Measurements from ENCODE around the gene CLASRP. TPM values are rescaled to one million over a fixed set of nuclear protein-coding genes. Genes with fewer than 3 reads are reported as not detected.

CLASRP gene
- total and polyA plus RNA-seq, 2 of the 8 experiments (the other 6 are each of a cell fraction or from before 2014, with no cell fraction given) = 22.3 to 71.7 TPM

DNA sequence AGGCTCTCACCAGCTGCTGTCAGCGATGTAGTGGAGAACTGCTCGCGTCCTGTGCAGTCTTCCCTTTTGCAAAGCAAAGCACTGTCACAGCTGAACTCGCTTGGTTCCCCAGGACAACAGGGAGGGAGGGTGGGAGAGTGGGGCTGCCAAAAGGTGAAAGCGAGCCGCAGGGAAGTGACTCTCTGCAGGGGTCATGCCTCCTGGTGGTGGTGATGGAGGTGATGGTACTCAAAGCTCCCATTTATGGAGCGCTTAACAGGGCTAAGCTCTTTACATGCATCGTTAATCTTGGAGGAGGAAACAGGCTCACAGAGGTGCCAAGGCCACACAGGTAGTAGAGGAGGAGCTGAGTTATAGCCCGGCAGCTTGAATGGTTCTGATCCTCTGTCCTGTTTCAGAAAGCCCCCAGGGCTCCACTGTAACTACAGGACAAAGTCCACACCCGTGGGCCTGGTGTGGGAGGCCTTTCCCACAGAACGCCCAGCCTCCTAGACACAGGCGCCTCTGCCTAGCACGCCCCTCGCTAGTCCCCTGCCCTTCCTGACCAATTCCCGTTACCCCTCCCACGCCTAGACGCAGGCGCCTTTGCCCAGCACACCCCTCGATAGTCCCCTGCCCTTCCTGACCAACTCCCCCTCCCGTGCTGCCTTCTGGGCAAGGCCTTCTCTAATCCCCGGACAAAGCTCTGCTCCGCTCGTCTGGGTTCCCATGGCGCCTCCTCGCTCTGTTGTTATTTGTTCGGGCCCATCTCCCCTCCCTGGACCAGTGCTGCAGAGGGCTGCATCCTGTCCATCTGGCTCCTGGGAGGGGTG, 64.9 kb downstream of the CLASRP start (continued):
- TF ChIP-seq, protein P1, sequence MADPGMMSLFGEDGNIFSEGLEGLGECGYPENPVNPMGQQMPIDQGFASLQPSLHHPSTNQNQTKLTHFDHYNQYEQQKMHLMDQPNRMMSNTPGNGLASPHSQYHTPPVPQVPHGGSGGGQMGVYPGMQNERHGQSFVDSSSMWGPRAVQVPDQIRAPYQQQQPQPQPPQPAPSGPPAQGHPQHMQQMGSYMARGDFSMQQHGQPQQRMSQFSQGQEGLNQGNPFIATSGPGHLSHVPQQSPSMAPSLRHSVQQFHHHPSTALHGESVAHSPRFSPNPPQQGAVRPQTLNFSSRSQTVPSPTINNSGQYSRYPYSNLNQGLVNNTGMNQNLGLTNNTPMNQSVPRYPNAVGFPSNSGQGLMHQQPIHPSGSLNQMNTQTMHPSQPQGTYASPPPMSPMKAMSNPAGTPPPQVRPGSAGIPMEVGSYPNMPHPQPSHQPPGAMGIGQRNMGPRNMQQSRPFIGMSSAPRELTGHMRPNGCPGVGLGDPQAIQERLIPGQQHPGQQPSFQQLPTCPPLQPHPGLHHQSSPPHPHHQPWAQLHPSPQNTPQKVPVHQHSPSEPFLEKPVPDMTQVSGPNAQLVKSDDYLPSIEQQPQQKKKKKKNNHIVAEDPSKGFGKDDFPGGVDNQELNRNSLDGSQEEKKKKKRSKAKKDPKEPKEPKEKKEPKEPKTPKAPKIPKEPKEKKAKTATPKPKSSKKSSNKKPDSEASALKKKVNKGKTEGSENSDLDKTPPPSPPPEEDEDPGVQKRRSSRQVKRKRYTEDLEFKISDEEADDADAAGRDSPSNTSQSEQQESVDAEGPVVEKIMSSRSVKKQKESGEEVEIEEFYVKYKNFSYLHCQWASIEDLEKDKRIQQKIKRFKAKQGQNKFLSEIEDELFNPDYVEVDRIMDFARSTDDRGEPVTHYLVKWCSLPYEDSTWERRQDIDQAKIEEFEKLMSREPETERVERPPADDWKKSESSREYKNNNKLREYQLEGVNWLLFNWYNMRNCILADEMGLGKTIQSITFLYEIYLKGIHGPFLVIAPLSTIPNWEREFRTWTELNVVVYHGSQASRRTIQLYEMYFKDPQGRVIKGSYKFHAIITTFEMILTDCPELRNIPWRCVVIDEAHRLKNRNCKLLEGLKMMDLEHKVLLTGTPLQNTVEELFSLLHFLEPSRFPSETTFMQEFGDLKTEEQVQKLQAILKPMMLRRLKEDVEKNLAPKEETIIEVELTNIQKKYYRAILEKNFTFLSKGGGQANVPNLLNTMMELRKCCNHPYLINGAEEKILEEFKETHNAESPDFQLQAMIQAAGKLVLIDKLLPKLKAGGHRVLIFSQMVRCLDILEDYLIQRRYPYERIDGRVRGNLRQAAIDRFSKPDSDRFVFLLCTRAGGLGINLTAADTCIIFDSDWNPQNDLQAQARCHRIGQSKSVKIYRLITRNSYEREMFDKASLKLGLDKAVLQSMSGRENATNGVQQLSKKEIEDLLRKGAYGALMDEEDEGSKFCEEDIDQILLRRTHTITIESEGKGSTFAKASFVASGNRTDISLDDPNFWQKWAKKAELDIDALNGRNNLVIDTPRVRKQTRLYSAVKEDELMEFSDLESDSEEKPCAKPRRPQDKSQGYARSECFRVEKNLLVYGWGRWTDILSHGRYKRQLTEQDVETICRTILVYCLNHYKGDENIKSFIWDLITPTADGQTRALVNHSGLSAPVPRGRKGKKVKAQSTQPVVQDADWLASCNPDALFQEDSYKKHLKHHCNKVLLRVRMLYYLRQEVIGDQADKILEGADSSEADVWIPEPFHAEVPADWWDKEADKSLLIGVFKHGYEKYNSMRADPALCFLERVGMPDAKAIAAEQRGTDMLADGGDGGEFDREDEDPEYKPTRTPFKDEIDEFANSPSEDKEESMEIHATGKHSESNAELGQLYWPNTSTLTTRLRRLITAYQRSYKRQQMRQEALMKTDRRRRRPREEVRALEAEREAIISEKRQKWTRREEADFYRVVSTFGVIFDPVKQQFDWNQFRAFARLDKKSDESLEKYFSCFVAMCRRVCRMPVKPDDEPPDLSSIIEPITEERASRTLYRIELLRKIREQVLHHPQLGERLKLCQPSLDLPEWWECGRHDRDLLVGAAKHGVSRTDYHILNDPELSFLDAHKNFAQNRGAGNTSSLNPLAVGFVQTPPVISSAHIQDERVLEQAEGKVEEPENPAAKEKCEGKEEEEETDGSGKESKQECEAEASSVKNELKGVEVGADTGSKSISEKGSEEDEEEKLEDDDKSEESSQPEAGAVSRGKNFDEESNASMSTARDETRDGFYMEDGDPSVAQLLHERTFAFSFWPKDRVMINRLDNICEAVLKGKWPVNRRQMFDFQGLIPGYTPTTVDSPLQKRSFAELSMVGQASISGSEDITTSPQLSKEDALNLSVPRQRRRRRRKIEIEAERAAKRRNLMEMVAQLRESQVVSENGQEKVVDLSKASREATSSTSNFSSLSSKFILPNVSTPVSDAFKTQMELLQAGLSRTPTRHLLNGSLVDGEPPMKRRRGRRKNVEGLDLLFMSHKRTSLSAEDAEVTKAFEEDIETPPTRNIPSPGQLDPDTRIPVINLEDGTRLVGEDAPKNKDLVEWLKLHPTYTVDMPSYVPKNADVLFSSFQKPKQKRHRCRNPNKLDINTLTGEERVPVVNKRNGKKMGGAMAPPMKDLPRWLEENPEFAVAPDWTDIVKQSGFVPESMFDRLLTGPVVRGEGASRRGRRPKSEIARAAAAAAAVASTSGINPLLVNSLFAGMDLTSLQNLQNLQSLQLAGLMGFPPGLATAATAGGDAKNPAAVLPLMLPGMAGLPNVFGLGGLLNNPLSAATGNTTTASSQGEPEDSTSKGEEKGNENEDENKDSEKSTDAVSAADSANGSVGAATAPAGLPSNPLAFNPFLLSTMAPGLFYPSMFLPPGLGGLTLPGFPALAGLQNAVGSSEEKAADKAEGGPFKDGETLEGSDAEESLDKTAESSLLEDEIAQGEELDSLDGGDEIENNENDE (IDR thresholded peaks at IDR 0.05; ENCODE audit: insufficient replicate concordance, low read length) = no peak
- TF ChIP-seq KDM5A (IDR thresholded peaks at IDR 0.05; ENCODE audit: low read length) (no peak), NANOG (IDR thresholded peaks at IDR 0.05; ENCODE audit: insufficient read depth, low read depth, low read length, poor library complexity, severe bottlenecking) (no peak), SIRT6 (IDR thresholded peaks at IDR 0.05; ENCODE audit: low read length) (no peak), GABPA (IDR thresholded peaks at IDR 0.05; ENCODE audit: borderline replicate concordance, insufficient read depth, low read length) (no peak), YY1 (IDR thresholded peaks at IDR 0.05; ENCODE audit: low read depth, low read length) (no peak), TAF1 (IDR thresholded peaks at IDR 0.05; ENCODE audit: low read depth, low read length) (no peak), KDM1A (IDR thresholded peaks at IDR 0.05; ENCODE audit: borderline replicate concordance, low read length) (no peak), EP300 (IDR thresholded peaks at IDR 0.05; ENCODE audit: borderline replicate concordance in 1 of 2, low read depth in 2 of 2, low read length in 2 of 2) (no peak), CEBPB (IDR thresholded peaks at IDR 0.05; ENCODE audit: low read depth, low read length) (no peak), SP2 (IDR thresholded peaks at IDR 0.05; ENCODE audit: low read length) (no peak)

Data from H1 (cell line).